GM12878 (cell line): ENCODE measurements around the gene HMGCL. TPM values are rescaled to one million over a fixed set of nuclear protein-coding genes. Genes with fewer than 3 reads are reported as not detected.

ENCODE experiments used
- ATAC-seq: fragments of 200-7000 bp; cut with Tn5 transposase; 3 replicates; pipeline ENCODE4 v1.9.1; 2020; ENCODE audit warnings: mild to moderate bottlenecking, moderate library complexity
- BruUV-seq: library from RNA; stranded (reverse); fragments of 400-500 nt; replicated peaks from 2 replicates; lab custom pipeline; 2021; lab: Mats Ljungman, UMichigan
- CTCF ChIA-PET: fragments of 300-600 bp; sonication (Branson Sonifier 250); formaldehyde crosslinking; extraction: SDS; loops from one replicate; lab custom pipeline; 2021; ENCODE audit warnings: inconsistent platforms; lab: Yijun Ruan, JAX
- POLR2A ChIA-PET: fragments of 350-600 bp; formaldehyde crosslinking; extraction: SDS; loops from one replicate; lab custom pipeline; 2021; ENCODE audit warnings: inconsistent platforms; lab: Charles Lee
- RAD21 ChIA-PET: fragments of 300-600 bp; sonication (Branson Sonifier 250); formaldehyde crosslinking; loops from one replicate; lab custom pipeline; 2023; ENCODE audit warnings: antibody characterized with exemption; ENCODE audit not compliant: unreplicated experiment; lab: Charles Lee
- SMC1A ChIA-PET: fragments of 300-600 bp; sonication (Branson Sonifier 250); formaldehyde crosslinking; loops from one replicate; lab custom pipeline; 2023; ENCODE audit not compliant: unreplicated experiment, uncharacterized antibody; lab: Charles Lee
- DNase-seq: peaks from one replicate; pipeline ENCODE4 v3.0.0-alpha.2; 2011; ENCODE audit warnings: low read depth, low spot score
- FAIRE-seq: peaks from 3 replicates; lab custom pipeline; 2011; peaks lifted over from hg19 to GRCh38; lab: Jason Lieb, UNC
- H2AFZ ChIP-seq: 2 replicates; pipeline ENCODE4 v1.6.0; 2011; ENCODE audit warnings: low read depth, low read length, control low read depth; ENCODE audit not compliant: control insufficient read depth
- H3K27ac ChIP-seq: 2 replicates; pipeline ENCODE4 v1.5.1; 2011; ENCODE audit warnings: control low read depth; ENCODE audit not compliant: control insufficient read depth, insufficient read depth
- H3K27me3 ChIP-seq, 2 experiments: replicated peaks in 1 of 2; 2 replicates each; pipeline versions ENCODE4 v1.6.0 to v1.6.1; 2011; ENCODE audit warnings: low read length in 1 of 2; ENCODE audit not compliant: control insufficient read depth in 2 of 2, insufficient read depth in 2 of 2
- H3K36me3 ChIP-seq, 2 experiments: 2 replicates each; pipeline ENCODE4 v1.5.1; 2011; ENCODE audit warnings: low read length in 1 of 2; ENCODE audit not compliant: control insufficient read depth in 2 of 2, insufficient read depth in 2 of 2
- H3K4me1 ChIP-seq: 2 replicates; pipeline ENCODE4 v1.6.1; 2011; ENCODE audit warnings: mild to moderate bottlenecking, low read length, moderate library complexity, mixed read lengths; ENCODE audit not compliant: control insufficient read depth, insufficient read depth
- H3K4me2 ChIP-seq: 2 replicates; pipeline ENCODE4 v1.6.0; 2011; ENCODE audit warnings: control low read depth; ENCODE audit not compliant: control insufficient read depth, insufficient read depth
- H3K4me3 ChIP-seq: fragments of 200-600 bp; sonication (generic); 2 replicates; pipeline ENCODE4 v1.5.1; 2016
- H3K79me2 ChIP-seq: 2 replicates; pipeline ENCODE4 v1.6.0; 2011; ENCODE audit warnings: low read length; ENCODE audit not compliant: control insufficient read depth, insufficient read depth
- H3K9ac ChIP-seq: 2 replicates; pipeline ENCODE4 v1.8.0; 2011; ENCODE audit warnings: low read length, control low read depth, mixed read lengths; ENCODE audit not compliant: control insufficient read depth, insufficient read depth
- H3K9me3 ChIP-seq: replicated peaks from 3 replicates; pipeline ENCODE4 v1.5.1; 2011; ENCODE audit warnings: mild to moderate bottlenecking, low read length; ENCODE audit not compliant: control insufficient read depth, insufficient read depth
- H4K20me1 ChIP-seq: 2 replicates; pipeline ENCODE4 v1.6.0; 2011; ENCODE audit not compliant: control insufficient read depth, insufficient read depth
- EED ChIP-seq: sonication (generic); IDR thresholded peaks from 2 replicates; pipeline ENCODE4 v1.6.1; 2016; ENCODE audit warnings: antibody characterized with exemption, low read depth
- ETV6 ChIP-seq, 2 experiments: fragments of 450-650 bp in 1 of 2; IDR thresholded peaks in 1 of 2; conservative IDR thresholded peaks in 1 of 2; 2 replicates each; pipeline ENCODE4 v1.6.1; 2014; ENCODE audit warnings: antibody characterized with exemption in 1 of 2, borderline replicate concordance in 1 of 2, low read depth in 1 of 2, mild to moderate bottlenecking in 1 of 2, moderate library complexity in 1 of 2
- POLR2A ChIP-seq: IDR thresholded peaks from 2 replicates; pipeline ENCODE4 v1.6.1; 2011; ENCODE audit warnings: low read depth, mild to moderate bottlenecking, low read length
- RAD51 ChIP-seq: fragments of 450-650 bp; IDR thresholded peaks from 2 replicates; pipeline ENCODE4 v1.6.1; 2016; ENCODE audit warnings: moderate library complexity, mild to moderate bottlenecking, inconsistent platforms
- WGBS: methylation state at CpG from one replicate; pipeline ENCODE4 v1.1.6; 2016; ENCODE audit warnings: low lambda C conversion rate; ENCODE audit not compliant: insufficient replicate concordance, insufficient coverage; ENCODE audit errors: missing lambda C conversion rate; 5-methylcytosine and 5-hydroxymethylcytosine counted together
- in situ Hi-C: fragments of 300-500 bp; cut with MboI; formaldehyde crosslinking; loops from 9 replicates; pipeline ENCODE4 v1.14.3; 2018; ENCODE audit warnings: mixed read lengths
- intact Hi-C: fragments of 100-400 bp; cut with micrococcal nuclease; formaldehyde crosslinking; loops from one replicate; pipeline ENCODE4 v1.14.2; 2022; ENCODE audit not compliant: unreplicated experiment
- polyA plus RNA-seq, 11 experiments: library from polyadenylated mRNA; depleted of rRNA in 4 of 11; unstranded in 6 of 11; stranded (reverse) in 5 of 11; fragments of >200 nt; fragmentation: Nextera tagmentation in 4 of 11; fragmentation: Illumina TruSeq in 1 of 11; extraction: Ambion mirVana in 4 of 11; extraction: Trizol in 1 of 11; gene quantifications; 1 replicate in 1 of 11; 2 replicates in 10 of 11; pipeline versions ENCODE4 v1.2.1 to v1.2.3, GENCODE V29; 2011 to 2016; ENCODE audit warnings: inconsistent platforms in 2 of 11, missing spikeins in 2 of 11, low read depth in 1 of 11
- total RNA-seq, 4 experiments: library from RNA; depleted of rRNA in 3 of 4; stranded (reverse); fragments of >200 nt in 3 of 4; fragmentation: Illumina TruSeq in 1 of 4; extraction: Trizol in 1 of 4; gene quantifications; 2 replicates each; pipeline versions ENCODE4 v1.2.1 to v1.2.3, GENCODE V29; 2013 to 2021
- TF ChIP-seq, protein P1 (sequence below): IDR thresholded peaks from 2 replicates; pipeline ENCODE4 v1.6.1; 2011; ENCODE audit warnings: low read depth, mild to moderate bottlenecking, low read length, moderate library complexity, borderline replicate concordance; ENCODE audit errors: extremely low read depth

HMGCL gene
- total and polyA plus RNA-seq, 10 of the 15 experiments (the other 5 are each of a cell fraction or from before 2014, with no cell fraction given): 29.4 to 127 (median 36.4) TPM

DNA sequence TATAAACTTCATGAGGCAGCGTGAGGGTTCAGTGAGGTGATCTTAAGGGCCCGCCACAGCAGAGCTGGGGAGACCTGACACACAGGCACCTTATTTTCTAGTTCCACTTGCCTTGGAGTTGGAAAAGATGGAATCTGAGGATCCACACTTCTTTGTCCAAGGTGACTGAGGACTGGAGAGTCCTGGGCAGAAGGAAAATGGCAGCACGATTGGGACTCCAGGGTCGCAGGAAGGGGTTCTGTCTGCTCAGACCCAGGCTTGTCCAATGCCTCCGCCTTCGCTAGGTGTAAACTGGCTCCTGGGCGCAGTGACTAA, 26.0 kb downstream of the HMGCL start:
- no peaks in the 10 kb centered on the region for H4K20me1 ChIP-seq
- no peaks in the 10 kb centered on the region for H3K27me3 ChIP-seq
- WGBS: 34% methylated on average over 7 of the region's 7 CpGs
- no peak for TF ChIP-seq EED
- TF ChIP-seq POLR2A: no peak
- no peak for TF ChIP-seq RAD51
- TF ChIP-seq, protein P1, sequence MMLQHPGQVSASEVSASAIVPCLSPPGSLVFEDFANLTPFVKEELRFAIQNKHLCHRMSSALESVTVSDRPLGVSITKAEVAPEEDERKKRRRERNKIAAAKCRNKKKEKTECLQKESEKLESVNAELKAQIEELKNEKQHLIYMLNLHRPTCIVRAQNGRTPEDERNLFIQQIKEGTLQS: no peak
- TF ChIP-seq ETV6 (conservative IDR thresholded peaks at IDR 0.05 in 1 of 2, IDR thresholded peaks at IDR 0.05 in 1 of 2; ENCODE audit: borderline replicate concordance in 1 of 2, low read depth in 1 of 2): 0 out of 4 replicates have a peak, but pooled peaks of 1 of the 2 experiments have one; percentile 16
- no peak for ATAC-seq
- peaks cover 10% of the 10 kb centered on the region for H3K79me2 ChIP-seq
- SMC1A ChIA-PET: interaction anchor here (1.4 to 1.8 kb wide), 2 partner anchors 24 to 117 kb away, joined by 3 to 6 read pairs; no protein-coding TSS in a partner anchor
- peak overlapping the region; percentile 86 for H3K4me2 ChIP-seq
- H3K9me3 ChIP-seq: no peaks in the 10 kb centered on the region
- POLR2A ChIA-PET: interaction anchor here (0.6 to 3.0 kb wide), 5 partner anchors 13 to 111 kb away, joined by 3 to 19 read pairs (median 6); partner anchors contain the start of genes HMGCL and PITHD1
- no peak for DNase-seq
- intact Hi-C loops (no loop called here), in situ Hi-C loops (loop anchor here (25.0 kb wide), 1 partner anchor 1438 kb away; the partner anchor contains the start of genes RSRP1 and SYF2)
- no TSS peak for BruUV-seq
- RAD21 ChIA-PET: interaction anchor here (0.6 to 1.8 kb wide), 4 partner anchors 21 to 118 kb away, joined by 3 to 8 read pairs (median 4); partner anchors contain the start of gene PITHD1
- FAIRE-seq: no peak
- CTCF ChIA-PET: interaction anchor here (1.1 to 2.2 kb wide), 8 partner anchors 10 to 117 kb away, joined by 3 to 12 read pairs (median 4); partner anchors contain the start of gene HMGCL
- H3K4me1 ChIP-seq: peaks cover 9% of the 10 kb centered on the region
- peaks cover 6 to 14% of the 10 kb centered on the region in 2 experiments; a peak in 3 of 4 replicates for H3K36me3 ChIP-seq
- H2AFZ ChIP-seq: no peak overlapping the region
- peak overlapping the region; percentile 80 for H3K4me3 ChIP-seq
- peak overlapping the region; percentile 83; the same call in 1 of the 2 replicates for H3K9ac ChIP-seq
- peak overlapping the region; percentile 70 for H3K27ac ChIP-seq
